ENCODE data around the gene DOCK2.

Gene DOCK2

DNA sequence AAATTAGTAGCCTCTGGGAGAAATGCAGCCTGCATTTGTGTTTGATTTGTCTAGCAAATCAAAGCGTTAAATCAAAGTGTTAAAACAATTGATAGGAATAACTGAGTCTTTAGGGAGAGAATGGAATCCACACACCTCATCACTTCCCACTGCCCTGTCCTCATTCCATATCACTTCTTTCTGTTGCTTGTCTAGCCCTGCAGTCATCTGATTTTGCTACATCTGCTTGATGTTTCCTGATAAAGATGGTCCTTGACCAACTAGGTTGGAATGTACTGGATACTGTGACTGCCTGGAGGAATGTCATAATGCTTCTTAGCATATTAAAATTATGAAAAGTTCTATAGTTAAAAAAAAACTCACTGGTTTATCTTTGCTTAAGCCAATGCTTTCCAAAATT is 119.9 kb downstream of the DOCK2 start:
- TF ChIP-seq, protein P1, sequence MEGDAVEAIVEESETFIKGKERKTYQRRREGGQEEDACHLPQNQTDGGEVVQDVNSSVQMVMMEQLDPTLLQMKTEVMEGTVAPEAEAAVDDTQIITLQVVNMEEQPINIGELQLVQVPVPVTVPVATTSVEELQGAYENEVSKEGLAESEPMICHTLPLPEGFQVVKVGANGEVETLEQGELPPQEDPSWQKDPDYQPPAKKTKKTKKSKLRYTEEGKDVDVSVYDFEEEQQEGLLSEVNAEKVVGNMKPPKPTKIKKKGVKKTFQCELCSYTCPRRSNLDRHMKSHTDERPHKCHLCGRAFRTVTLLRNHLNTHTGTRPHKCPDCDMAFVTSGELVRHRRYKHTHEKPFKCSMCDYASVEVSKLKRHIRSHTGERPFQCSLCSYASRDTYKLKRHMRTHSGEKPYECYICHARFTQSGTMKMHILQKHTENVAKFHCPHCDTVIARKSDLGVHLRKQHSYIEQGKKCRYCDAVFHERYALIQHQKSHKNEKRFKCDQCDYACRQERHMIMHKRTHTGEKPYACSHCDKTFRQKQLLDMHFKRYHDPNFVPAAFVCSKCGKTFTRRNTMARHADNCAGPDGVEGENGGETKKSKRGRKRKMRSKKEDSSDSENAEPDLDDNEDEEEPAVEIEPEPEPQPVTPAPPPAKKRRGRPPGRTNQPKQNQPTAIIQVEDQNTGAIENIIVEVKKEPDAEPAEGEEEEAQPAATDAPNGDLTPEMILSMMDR (IDR thresholded peaks at IDR 0.05), result no peak
- no peak for TF ChIP-seq ZFX (IDR thresholded peaks at IDR 0.05; ENCODE audit: borderline replicate concordance)

DNA sequence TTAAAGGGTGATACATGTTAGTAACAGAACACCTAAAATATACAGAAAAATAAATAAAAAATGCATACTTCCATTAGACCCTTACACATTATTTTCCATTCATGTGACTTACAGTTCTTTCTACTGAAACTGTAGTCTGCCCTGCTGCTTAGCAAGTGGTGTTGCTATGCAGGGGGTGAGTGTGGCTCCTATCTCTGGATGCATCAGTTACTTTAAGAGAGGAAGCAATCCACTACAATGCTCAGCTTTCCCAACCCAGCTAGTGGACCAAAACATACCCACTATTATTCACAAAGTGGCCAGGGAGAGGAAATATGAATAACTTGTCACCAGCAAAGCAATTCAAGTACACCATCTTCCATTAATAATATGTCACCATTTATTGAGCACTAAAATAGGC is 121.8 kb downstream of the DOCK2 start:
- no peak overlapping the region for H3K27ac ChIP-seq
- no peak for TF ChIP-seq ZFX (IDR thresholded peaks at IDR 0.05; ENCODE audit: borderline replicate concordance)
- TF ChIP-seq, protein P1 (IDR thresholded peaks at IDR 0.05), result no peak

More for the DNA sequence above, 119.9 kb downstream of the DOCK2 start:
- H3K27ac ChIP-seq, result no peak overlapping the region

DNA sequence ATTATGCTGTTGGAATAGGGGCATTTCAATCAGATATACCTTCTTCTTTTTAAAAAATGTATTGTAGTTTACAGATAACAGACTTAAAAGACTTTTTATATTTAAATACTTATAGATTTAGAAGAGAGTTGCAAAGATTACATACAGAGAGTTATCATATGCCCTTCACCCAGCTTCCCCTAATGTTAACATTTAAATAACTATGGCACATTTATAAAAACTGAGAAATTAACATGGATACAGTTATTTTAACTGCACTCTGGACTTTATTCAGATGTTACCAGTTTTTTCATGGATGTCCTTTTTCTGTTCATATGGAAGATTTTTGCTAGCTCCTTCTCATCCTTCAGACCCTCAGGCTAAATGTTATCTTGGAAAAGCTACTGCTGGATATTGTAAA is 123.2 kb downstream of the DOCK2 start:
- no peak overlapping the region for H3K27ac ChIP-seq
- TF ChIP-seq, protein P1 (IDR thresholded peaks at IDR 0.05), result no peak
- no peak for TF ChIP-seq ZFX (IDR thresholded peaks at IDR 0.05; ENCODE audit: borderline replicate concordance)

DNA sequence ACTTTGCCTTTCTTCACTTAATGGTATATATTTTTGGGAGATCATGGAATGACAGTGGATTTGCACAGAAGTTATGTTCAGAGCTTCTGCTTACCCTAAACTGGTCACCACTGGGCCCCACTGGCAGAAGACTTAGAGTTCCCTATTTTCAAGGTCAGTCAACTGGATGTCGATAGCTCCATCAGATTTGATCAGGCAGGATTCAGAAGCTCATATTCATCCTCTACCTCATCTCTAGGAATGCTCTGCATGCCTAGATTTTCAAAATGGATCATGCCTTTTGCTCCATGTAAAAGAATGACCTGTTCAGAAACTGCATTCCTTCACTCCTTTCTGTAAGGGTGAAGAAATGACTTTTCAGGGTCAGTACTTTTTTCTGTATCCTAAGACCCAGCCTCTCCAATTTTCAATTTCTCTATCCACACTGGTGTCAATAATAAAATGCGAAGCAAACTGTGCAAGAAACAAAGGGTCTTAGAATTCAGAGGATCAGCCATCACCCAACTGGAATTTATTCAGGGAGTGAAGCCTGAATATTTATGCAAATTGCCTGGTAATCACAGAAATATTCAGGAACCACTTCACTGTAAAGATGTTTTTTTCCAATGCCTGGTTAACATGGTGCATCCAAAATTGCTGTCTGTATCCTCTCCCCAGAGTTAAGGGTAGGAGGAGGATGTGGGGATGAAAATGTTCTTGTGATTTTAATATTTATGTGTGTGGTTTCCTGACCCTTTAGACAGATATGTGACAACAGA is 125.4 kb downstream of the DOCK2 start:
- H3K27ac ChIP-seq, result no peak overlapping the region
- TF ChIP-seq ZFX (IDR thresholded peaks at IDR 0.05; ENCODE audit: borderline replicate concordance), result no peak
- TF ChIP-seq, protein P1 (IDR thresholded peaks at IDR 0.05), result no peak

DNA sequence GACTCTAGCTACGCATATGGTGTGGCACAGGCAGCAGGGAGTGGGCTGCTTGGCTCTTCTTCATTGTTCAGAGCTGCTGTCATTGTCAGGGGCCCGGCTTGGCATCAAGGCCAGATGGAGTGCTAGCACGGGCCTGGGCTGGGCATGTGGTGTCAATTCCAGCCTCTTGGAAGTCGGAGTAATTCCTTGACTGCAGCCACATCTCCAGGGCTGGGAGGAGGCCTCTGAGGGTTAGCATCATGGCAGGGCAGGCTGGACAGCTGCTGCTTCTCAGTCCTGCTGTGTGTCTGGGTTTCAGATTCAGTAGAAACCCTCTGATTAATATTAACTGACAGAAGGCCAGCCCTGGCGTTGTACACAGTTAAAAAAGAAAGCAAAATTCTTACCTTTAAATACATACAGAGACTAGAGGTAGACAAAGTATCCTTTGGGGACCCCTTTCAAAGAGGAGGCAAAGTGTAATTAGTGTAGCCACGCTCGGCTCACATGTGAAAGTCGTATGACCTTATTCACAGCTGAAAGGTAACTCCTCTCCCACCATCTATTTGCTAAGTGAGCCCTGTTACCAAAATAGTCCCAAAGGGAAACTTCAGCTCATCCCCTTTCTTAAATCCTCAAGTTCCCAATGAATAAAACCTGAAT is 126.4 kb downstream of the DOCK2 start:
- TF ChIP-seq ZFX (IDR thresholded peaks at IDR 0.05; ENCODE audit: borderline replicate concordance), result no peak
- TF ChIP-seq, protein P1 (IDR thresholded peaks at IDR 0.05), result no peak
- no peak overlapping the region for H3K27ac ChIP-seq

DNA sequence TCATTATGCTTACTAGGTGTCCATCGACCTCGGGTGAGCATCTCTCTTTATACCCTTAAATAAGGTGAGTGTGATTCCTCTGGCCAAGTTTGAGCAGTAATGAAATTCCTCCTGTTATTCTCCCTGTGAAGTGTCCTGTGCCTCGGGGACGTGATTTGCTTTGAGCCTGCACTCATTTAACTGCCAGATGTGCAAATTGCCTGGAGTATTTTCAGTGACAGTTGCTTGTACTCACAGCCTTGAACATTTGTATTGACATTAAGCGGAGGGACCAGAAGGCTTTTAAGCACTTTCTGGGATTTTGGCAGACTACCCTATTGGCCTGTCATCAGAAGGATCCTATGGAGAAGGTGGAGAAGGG is 126.9 kb downstream of the DOCK2 start:
- no peak overlapping the region for H3K27ac ChIP-seq
- TF ChIP-seq ZFX (IDR thresholded peaks at IDR 0.05; ENCODE audit: borderline replicate concordance), result no peak
- TF ChIP-seq, protein P1 (IDR thresholded peaks at IDR 0.05), result no peak
